Activated T-cell treated with anti-CD3 and anti-CD28 coated beads for 1 hour (primary cell): Measurements from ENCODE around the gene TMEM169.

Experiments used
- DNase-seq: peaks from one replicate; pipeline ENCODE4 v3.0.0-alpha.2; 2020; ENCODE audit warnings: low read depth

Gene TMEM169

DNA sequence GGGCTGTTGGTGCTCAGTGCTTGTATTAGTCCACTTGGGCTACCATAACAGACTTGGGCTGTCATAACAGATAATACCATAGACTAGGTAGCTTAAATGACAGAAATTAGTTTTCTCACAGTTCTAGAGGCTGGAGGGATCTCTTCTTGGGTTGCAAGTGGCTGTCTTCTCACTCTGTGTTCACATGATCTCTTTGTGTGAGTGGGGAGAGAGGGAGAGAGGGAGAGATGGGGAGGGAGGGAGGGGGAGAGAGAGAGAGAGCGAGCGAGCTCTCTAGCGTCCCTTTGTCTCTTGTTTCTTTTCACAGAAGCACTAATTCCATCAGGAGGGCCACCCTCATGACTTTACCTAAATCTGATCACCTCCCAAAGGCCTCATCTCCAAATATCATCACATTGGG is 23.0 kb downstream of the TMEM169 start:
- no peak for DNase-seq

- no peak for DNase-seq
Measured at GRCh38 chr2:216107320-216107719, 25.6 kb downstream of the TMEM169 start.

DNA sequence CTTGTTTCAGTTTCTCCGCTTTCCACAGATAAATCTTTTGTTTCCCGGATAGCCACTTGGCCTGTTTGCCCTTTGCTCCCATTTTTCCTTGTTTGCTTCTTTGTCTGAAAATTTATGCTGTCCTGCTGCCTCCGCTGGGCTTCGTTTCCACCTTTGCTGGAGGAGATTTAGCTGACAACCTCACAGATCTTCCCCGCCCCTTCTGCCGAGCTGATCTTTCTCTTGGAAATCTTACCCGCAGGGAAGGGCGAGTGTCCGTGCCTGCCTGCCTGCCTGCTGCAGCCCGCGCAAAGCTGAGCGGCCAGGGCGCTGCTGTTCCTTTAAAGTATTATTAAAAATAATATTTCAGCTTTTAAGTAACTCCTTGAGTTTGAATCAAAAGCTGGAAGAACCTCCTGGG is 26.0 kb downstream of the TMEM169 start:
- no peak for DNase-seq

- no peak for DNase-seq
Measured at GRCh38 chr2:216108310-216108966, 26.7 kb downstream of the TMEM169 start.

DNA sequence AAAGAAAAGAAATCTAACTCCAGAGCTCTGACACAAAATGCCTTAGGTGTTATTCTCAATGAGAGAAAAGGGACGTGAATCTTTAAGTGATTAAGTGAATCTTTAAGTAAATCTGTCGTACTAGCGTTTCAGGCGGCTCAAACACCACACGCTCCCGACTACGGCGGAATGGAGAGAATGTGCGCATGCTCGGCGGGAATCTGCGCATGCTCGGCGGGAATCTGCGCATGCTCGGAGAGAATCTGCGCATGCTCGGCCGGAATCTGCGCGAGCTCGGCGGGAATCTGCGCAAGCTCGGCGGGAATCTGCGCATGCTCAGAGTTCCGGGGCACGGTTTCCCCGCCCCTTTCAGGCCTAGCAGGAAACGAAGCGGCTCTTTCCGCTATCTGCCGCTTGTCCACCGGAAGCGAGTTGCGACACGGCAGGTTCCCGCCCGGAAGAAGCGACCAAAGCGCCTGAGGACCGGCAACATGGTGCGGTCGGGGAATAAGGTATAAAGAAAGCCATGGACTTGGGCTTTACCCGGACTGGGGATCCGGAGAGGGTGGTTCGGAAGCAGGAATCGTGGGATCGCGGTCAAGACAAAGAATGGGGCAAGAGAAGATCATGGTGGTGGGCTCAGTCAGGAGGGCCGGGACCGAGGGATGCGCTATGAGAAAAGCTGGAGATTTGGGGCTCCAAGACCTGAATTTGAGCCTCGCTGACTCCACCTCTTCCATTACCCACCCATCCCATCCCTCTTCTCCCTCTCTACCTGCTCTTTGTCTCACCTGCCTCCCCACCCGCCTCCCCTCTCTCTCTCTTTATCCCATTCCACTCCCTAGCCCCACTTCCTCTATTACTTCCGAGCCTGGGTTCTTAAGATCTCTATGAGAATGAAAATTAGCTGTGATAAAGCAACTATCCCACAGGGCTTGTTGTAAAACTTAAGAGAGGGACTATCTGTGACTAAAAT is 27.5 kb downstream of the TMEM169 start, which contains the start of gene XRCC5:
Gene XRCC5 (plus strand): TSS at position 382 of the 955 bp plus-strand sequence. CDS start 89 bp downstream, at position 471.
- DNase-seq, result peak; percentile 95

GRCh38 chr2:216109962-216110614 is 28.4 kb downstream of the TMEM169 start:
- DNase-seq, result no peak

GRCh38 chr2:216110620-216111019 is 28.9 kb downstream of the TMEM169 start:
- DNase-seq, result no peak

DNA sequence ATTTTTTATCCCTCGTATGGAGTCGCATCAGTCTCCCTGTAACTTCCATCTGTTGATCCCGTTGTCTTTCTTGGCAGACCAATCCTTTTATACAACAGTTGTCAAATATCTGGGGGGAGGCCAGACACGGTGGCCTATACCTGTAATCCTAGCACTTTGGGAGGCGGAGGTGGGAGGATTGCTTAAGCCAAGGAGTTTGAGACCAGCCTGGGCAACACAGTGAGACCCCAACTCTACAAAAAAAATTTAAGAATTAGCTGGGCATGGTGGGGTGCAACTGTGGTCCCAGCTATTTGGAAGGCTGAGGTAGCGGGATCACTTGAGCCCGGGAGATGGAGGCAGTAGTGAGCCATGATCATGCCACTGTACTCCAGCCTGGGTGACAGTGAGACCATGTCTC is 29.4 kb downstream of the TMEM169 start:
- no peak for DNase-seq

DNA sequence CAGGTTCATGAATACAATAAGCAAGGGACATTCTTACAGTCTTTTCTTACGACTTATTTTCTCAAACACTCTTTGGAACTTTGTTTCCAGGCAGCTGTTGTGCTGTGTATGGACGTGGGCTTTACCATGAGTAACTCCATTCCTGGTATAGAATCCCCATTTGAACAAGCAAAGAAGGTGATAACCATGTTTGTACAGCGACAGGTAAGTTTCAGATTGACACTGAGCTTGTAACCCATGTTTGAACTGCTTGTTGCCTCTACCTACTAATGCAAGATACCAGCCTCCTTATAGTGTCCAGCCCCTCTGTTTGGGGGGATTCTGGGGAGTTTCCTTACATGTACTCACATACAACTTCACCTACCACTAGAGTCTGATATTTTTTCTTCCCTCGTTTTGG is 31.2 kb downstream of the TMEM169 start:
- DNase-seq, result no peak

GRCh38 chr2:216113572-216113971 is 31.9 kb downstream of the TMEM169 start:
- no peak for DNase-seq

DNA sequence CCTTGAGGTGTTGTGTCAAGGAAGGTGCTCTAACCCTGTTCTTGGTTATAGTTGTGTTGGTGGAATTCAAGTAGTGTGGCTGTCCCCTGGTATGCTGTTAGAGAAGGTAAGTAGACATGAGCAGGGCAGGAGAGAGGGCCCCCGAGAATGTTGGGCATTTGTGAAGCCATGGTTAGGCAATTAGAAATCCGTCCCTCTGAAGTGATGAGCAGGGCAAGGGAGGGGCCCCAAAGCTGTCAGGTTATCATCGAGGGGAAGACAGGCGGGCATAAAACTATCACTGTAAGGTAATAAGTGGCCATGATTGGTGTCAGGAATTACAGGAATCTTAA is 32.6 kb downstream of the TMEM169 start:
- no peak for DNase-seq

DNA sequence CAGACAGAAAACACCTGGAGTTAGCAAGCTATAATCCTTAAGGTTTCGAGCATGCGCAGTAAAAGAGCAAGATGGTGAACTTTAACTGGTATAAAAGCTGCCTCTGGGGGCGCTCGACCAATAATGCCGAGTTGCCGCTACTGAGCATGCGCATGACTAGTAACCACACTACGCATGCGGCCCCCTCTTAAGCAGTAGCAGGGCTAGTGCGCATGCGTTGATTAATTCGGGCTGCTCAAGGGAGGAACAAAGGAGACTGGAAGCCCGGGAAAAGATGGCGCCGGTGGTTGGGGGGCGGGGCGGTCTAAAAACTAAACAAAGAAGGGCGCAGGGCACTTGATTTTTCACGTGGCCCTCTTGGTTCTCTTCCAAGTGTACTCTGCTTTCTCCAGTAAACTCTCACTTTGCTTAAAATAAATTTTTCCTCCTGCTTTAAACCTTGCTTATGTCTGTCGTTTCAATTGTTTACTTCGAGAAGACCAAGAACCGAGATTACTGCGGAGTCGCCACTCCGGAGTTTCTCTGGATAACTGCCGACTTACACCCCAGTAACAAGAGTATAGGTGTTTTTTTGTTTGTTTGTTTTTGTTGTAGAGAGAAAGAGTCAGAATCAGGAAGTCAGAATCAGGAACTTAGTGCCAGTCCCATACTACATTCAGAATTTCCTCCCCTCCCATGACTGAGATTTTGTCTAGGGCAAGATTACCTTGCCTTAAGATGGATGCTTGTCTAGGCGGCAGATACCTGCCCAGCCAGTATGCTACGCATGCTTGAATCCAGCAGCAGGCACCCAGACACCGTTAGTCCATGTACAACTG is 33.2 kb downstream of the TMEM169 start:
- DNase-seq, result peak; percentile 96

GRCh38 chr2:216116418-216116817 is 34.7 kb downstream of the TMEM169 start:
- DNase-seq, result no peak

DNA sequence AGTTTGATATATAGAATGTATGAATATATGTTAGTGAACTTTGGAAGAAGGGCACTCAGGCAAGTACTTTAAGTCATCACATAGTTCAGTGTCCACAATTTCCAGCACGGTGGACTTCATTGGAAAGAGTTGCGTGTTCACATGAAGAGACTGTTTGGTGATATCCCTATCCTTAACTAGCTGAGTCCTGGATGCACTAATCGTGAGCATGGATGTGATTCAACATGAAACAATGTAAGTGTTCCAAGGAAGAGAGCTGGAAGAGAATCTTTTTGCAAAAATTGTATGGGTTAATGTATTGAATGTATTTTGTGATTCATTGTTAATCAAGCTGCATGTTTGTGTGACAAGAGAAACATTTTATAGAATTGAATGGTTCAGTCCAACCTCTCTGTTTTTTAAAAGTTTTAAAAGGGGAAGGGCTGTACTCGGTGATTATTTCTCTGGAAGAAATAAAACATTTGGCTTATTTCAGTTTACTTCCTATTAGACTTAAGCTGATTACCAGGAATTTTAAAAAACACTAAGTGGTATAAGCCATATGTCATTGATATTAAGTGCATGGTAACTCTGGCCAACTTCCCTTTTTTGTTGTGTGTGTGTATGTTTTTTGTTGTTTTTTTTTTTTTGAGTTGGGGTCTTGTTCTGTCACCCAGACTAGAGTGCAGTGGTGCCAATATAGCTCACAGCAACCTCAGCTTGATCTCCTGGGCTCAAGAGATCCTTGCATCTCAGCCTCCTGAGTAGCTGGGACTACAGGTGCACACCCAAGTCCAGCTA is 36.0 kb downstream of the TMEM169 start:
- no peak for DNase-seq

- DNase-seq, result no peak
Measured at GRCh38 chr2:216118474-216118873, 36.8 kb downstream of the TMEM169 start.

- DNase-seq, result no peak
Measured at GRCh38 chr2:216119146-216119545, 37.4 kb downstream of the TMEM169 start.

- DNase-seq, result no peak
Measured at GRCh38 chr2:216119986-216120385, 38.3 kb downstream of the TMEM169 start.

DNA sequence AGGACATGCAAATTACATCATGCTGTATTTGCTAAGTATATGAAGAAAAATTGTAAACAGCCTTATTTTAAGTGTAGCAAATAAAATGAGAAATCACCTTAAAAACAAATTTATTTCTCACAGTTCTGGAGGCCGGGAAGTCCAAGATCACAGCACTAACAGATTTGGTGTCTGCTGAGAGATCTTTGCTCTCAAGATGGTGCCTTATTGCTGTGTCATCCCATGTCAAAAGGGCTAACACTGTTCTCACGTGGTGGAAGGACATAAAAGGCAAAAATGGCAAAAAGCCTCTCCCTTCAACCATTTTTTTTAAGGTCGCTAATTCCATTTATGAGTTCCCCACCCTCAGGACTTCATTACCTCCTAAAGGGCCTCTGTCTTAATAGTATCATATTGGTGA is 39.5 kb downstream of the TMEM169 start:
- DNase-seq, result no peak

GRCh38 chr2:216126943-216127342 is 45.2 kb downstream of the TMEM169 start:
- DNase-seq, result no peak

GRCh38 chr2:216130346-216130971 is 48.7 kb downstream of the TMEM169 start:
- no peak for DNase-seq
